Effector memory CD8-positive, alpha-beta T cell (primary cell): ENCODE results near the gene FGF6.

Experiments
- ATAC-seq: fragments of 150-1000 bp; cut with Tn5 transposase; replicated peaks from 2 replicates; pipeline ENCODE4 v1.10.0; 2021; ENCODE audit warnings: mild to moderate bottlenecking, moderate library complexity
- DNase-seq, 3 experiments: peaks; one replicate each; pipeline ENCODE4 v3.0.0; 2021
- H3K27ac Mint-ChIP-seq, 2 donors: one replicate each; pipeline ENCODE4 v1.8.0; 2022; ENCODE audit warnings: mild to moderate bottlenecking in 2 of 2, mixed read lengths in 2 of 2, moderate library complexity in 2 of 2
- H3K27me3 Mint-ChIP-seq, 2 donors: one replicate each; pipeline ENCODE4 v1.8.0; 2022; ENCODE audit warnings: mixed read lengths in 2 of 2
- H3K36me3 Mint-ChIP-seq: one replicate; pipeline ENCODE4 v1.8.0; 2022; ENCODE audit warnings: mild to moderate bottlenecking, moderate library complexity, mixed read lengths; ENCODE audit not compliant: insufficient read depth
- H3K4me1 Mint-ChIP-seq, 2 donors: one replicate each; pipeline ENCODE4 v1.8.0; 2022; ENCODE audit warnings: low read depth in 2 of 2, mixed read lengths in 2 of 2
- H3K4me3 Mint-ChIP-seq, 2 donors: one replicate each; pipeline ENCODE4 v1.8.0; 2022; ENCODE audit warnings: mild to moderate bottlenecking in 2 of 2, mixed read lengths in 2 of 2, moderate library complexity in 2 of 2
- H3K9me3 Mint-ChIP-seq, 2 donors: one replicate each; pipeline ENCODE4 v1.8.0; 2022; ENCODE audit warnings: mixed read lengths in 2 of 2
- total RNA-seq, 9 experiments: gene quantifications; one replicate each; lab custom pipeline; 2026; lab: John Stamatoyannopoulos, UW

FGF6 gene
- total RNA-seq, result 0 to 0.06 (median 0) reads per million in 9 experiments

GRCh38 chr12:4445156-4446101 is at the start of gene FGF6:
Gene FGF6, minus strand, starts transcription at chr12:4445815. Its CDS starts 245 bp downstream, at chr12:4445570.
- Mint-ChIP-seq H3K4me1 (no peaks in the 10 kb centered on the region), H3K9me3 (no peaks in the 10 kb centered on the region), H3K4me3 (no peak within 1 kb of the TSS), H3K27ac (no peak within 1 kb of the TSS), H3K36me3 (no peaks in the 10 kb centered on the region), H3K27me3 (peaks cover 64 to 79% of the 10 kb centered on the region in 2 donors)
- no peak for DNase-seq
- ATAC-seq, result no peak

- Mint-ChIP-seq H3K27ac (no peak overlapping the region), H3K36me3 (peaks cover 21% of the 10 kb centered on the region), H3K9me3 (no peaks in the 10 kb centered on the region), H3K4me3 (no peak overlapping the region), H3K27me3 (no peaks in the 10 kb centered on the region), H3K4me1 (no peaks in the 10 kb centered on the region)
- ATAC-seq (no peak), DNase-seq (no peak)
These were observed 45.4 kb upstream of the FGF6 start for GRCh38 chr12:4490973-4491372.

- Mint-ChIP-seq H3K27ac (no peak overlapping the region), H3K4me3 (no peak overlapping the region), H3K36me3 (peaks cover 21% of the 10 kb centered on the region), H3K27me3 (no peaks in the 10 kb centered on the region), H3K4me1 (no peaks in the 10 kb centered on the region), H3K9me3 (no peaks in the 10 kb centered on the region)
- ATAC-seq, result no peak
- DNase-seq, result no peak
These were observed 43.9 kb upstream of the FGF6 start for GRCh38 chr12:4489556-4489955.

- ATAC-seq, result no peak
These were observed 41.4 kb upstream of the FGF6 start for GRCh38 chr12:4486980-4487379.

GRCh38 chr12:4486049-4486699 is 40.6 kb upstream of the FGF6 start:
- no peaks in the 10 kb centered on the region for H3K4me1 Mint-ChIP-seq
- peaks cover 21% of the 10 kb centered on the region for H3K36me3 Mint-ChIP-seq
- H3K9me3 Mint-ChIP-seq, result no peaks in the 10 kb centered on the region
- H3K4me3 Mint-ChIP-seq, result no peak overlapping the region
- DNase-seq (no peak), ATAC-seq (no peak)
- H3K27ac Mint-ChIP-seq, result no peak overlapping the region
- H3K27me3 Mint-ChIP-seq, result no peaks in the 10 kb centered on the region

More at GRCh38 chr12:4486980-4487379, 41.4 kb upstream of the FGF6 start:
- no peaks in the 10 kb centered on the region for H3K9me3 Mint-ChIP-seq
- DNase-seq, result no peak
- H3K4me1 Mint-ChIP-seq, result no peaks in the 10 kb centered on the region
- no peak overlapping the region for H3K4me3 Mint-ChIP-seq
- H3K27ac Mint-ChIP-seq, result peak overlapping the region in 1 of 2 donors; percentile 3
- H3K27me3 Mint-ChIP-seq, result no peaks in the 10 kb centered on the region
- peaks cover 21% of the 10 kb centered on the region for H3K36me3 Mint-ChIP-seq

GRCh38 chr12:4483885-4484823 is 38.5 kb upstream of the FGF6 start:
- H3K27me3 Mint-ChIP-seq, result no peaks in the 10 kb centered on the region

GRCh38 chr12:4482936-4483335 is 37.3 kb upstream of the FGF6 start:
- DNase-seq, result no peak
- no peak for ATAC-seq
- no peaks in the 10 kb centered on the region for H3K9me3 Mint-ChIP-seq
- no peak overlapping the region for H3K27ac Mint-ChIP-seq
- H3K36me3 Mint-ChIP-seq, result no peaks in the 10 kb centered on the region
- no peaks in the 10 kb centered on the region for H3K27me3 Mint-ChIP-seq
- H3K4me3 Mint-ChIP-seq, result no peak overlapping the region
- no peaks in the 10 kb centered on the region for H3K4me1 Mint-ChIP-seq

More at GRCh38 chr12:4483885-4484823, 38.5 kb upstream of the FGF6 start:
- DNase-seq (no peak), ATAC-seq (no peak)
- Mint-ChIP-seq H3K36me3 (peaks cover 3% of the 10 kb centered on the region), H3K27ac (no peak overlapping the region), H3K4me3 (no peak overlapping the region), H3K9me3 (no peaks in the 10 kb centered on the region), H3K4me1 (no peaks in the 10 kb centered on the region)

GRCh38 chr12:4478933-4479332 is 33.3 kb upstream of the FGF6 start:
- H3K4me3 Mint-ChIP-seq, result no peak overlapping the region
- H3K36me3 Mint-ChIP-seq, result no peaks in the 10 kb centered on the region
- no peaks in the 10 kb centered on the region for H3K9me3 Mint-ChIP-seq
- no peak overlapping the region for H3K27ac Mint-ChIP-seq
- H3K4me1 Mint-ChIP-seq, result no peaks in the 10 kb centered on the region
- peaks cover 33 to 35% of the 10 kb centered on the region in 2 donors for H3K27me3 Mint-ChIP-seq
- no peak for ATAC-seq
- DNase-seq, result no peak

GRCh38 chr12:4477129-4477528 is 31.5 kb upstream of the FGF6 start:
- Mint-ChIP-seq H3K9me3 (no peaks in the 10 kb centered on the region), H3K27ac (no peak overlapping the region), H3K36me3 (no peaks in the 10 kb centered on the region), H3K27me3 (peaks cover 44 to 46% of the 10 kb centered on the region in 2 donors), H3K4me3 (no peak overlapping the region), H3K4me1 (no peaks in the 10 kb centered on the region)
- DNase-seq, result no peak
- no peak for ATAC-seq

GRCh38 chr12:4472046-4472445 is 26.4 kb upstream of the FGF6 start:
- no peak overlapping the region for H3K4me3 Mint-ChIP-seq
- no peaks in the 10 kb centered on the region for H3K4me1 Mint-ChIP-seq
- ATAC-seq, result no peak
- H3K36me3 Mint-ChIP-seq, result no peaks in the 10 kb centered on the region
- H3K9me3 Mint-ChIP-seq, result no peaks in the 10 kb centered on the region
- no peak for DNase-seq
- H3K27me3 Mint-ChIP-seq, result peaks cover 36 to 50% of the 10 kb centered on the region in 2 donors
- no peak overlapping the region for H3K27ac Mint-ChIP-seq

GRCh38 chr12:4471256-4471655 is 25.6 kb upstream of the FGF6 start:
- no peaks in the 10 kb centered on the region for H3K9me3 Mint-ChIP-seq
- no peak for DNase-seq
- peaks cover 28 to 42% of the 10 kb centered on the region in 2 donors for H3K27me3 Mint-ChIP-seq
- H3K27ac Mint-ChIP-seq, result no peak overlapping the region
- no peak overlapping the region for H3K4me3 Mint-ChIP-seq
- no peaks in the 10 kb centered on the region for H3K4me1 Mint-ChIP-seq
- ATAC-seq, result no peak
- H3K36me3 Mint-ChIP-seq, result no peaks in the 10 kb centered on the region

- ATAC-seq (no peak), DNase-seq (no peak)
- H3K27me3 Mint-ChIP-seq, result peaks cover 10 to 23% of the 10 kb centered on the region in 2 donors
- H3K9me3 Mint-ChIP-seq, result no peaks in the 10 kb centered on the region
- peak overlapping the region in 1 of 2 donors; percentile 55 for H3K27ac Mint-ChIP-seq
- H3K4me1 Mint-ChIP-seq, result no peaks in the 10 kb centered on the region
- no peaks in the 10 kb centered on the region for H3K36me3 Mint-ChIP-seq
- no peak overlapping the region for H3K4me3 Mint-ChIP-seq
These were observed 23.4 kb upstream of the FGF6 start for GRCh38 chr12:4468994-4469393.

- ATAC-seq (no peak), DNase-seq (no peak)
- Mint-ChIP-seq H3K36me3 (no peaks in the 10 kb centered on the region), H3K4me3 (no peak overlapping the region), H3K4me1 (no peaks in the 10 kb centered on the region), H3K27ac (no peak overlapping the region), H3K27me3 (peaks cover 13% of the 10 kb centered on the region in 2 donors), H3K9me3 (no peaks in the 10 kb centered on the region)
These were observed 15.1 kb upstream of the FGF6 start for GRCh38 chr12:4460761-4461160.
